MV-4-11 (cell line): ENCODE data around the gene RAB33B.
"Not testable (repeated sequence)": the region's sequence is repeated elsewhere in the genome, so short reads cannot be mapped to it uniquely, and the experiment has no call there.

Experiments
- DNase-seq: peaks from one replicate; lab custom pipeline; 2025; lab: John Stamatoyannopoulos, UW

The RAB33B gene

GRCh38 chr4:139464512-139464911 is 10.6 kb downstream of the RAB33B start:
- DNase-seq = not testable (repeated sequence)

GRCh38 chr4:139465922-139466321 is 12.0 kb downstream of the RAB33B start:
- DNase-seq = no peak

GRCh38 chr4:139468756-139469155 is 14.8 kb downstream of the RAB33B start:
- not testable (repeated sequence) for DNase-seq

- no peak for DNase-seq
Observed at GRCh38 chr4:139469216-139469615, 15.3 kb downstream of the RAB33B start.

GRCh38 chr4:139469869-139470268 is 15.9 kb downstream of the RAB33B start:
- no peak for DNase-seq

- no peak for DNase-seq
Observed at GRCh38 chr4:139470295-139470694, 16.4 kb downstream of the RAB33B start.

GRCh38 chr4:139470997-139471665 is 17.2 kb downstream of the RAB33B start:
- DNase-seq = peak; percentile 37

- no peak for DNase-seq
Observed at GRCh38 chr4:139472852-139473251, 18.9 kb downstream of the RAB33B start.

- DNase-seq = no peak
Observed at GRCh38 chr4:139476363-139476762, 22.4 kb downstream of the RAB33B start.

- DNase-seq = no peak
Observed at GRCh38 chr4:139481465-139481864, 27.5 kb downstream of the RAB33B start.

GRCh38 chr4:139483000-139483399 is 29.1 kb downstream of the RAB33B start:
- no peak for DNase-seq

- peak; percentile 94 for DNase-seq
Observed at GRCh38 chr4:139484783-139485311, 30.9 kb downstream of the RAB33B start.

- no peak for DNase-seq
Observed at GRCh38 chr4:139488442-139488841, 34.5 kb downstream of the RAB33B start.

GRCh38 chr4:139489638-139490037 is 35.7 kb downstream of the RAB33B start:
- DNase-seq = no peak

- no peak for DNase-seq
Observed at GRCh38 chr4:139492429-139492828, 38.5 kb downstream of the RAB33B start.

- no peak for DNase-seq
Observed at GRCh38 chr4:139493176-139493575, 39.3 kb downstream of the RAB33B start.

GRCh38 chr4:139499186-139499585 is 45.3 kb downstream of the RAB33B start:
- DNase-seq = no peak

- no peak for DNase-seq
Observed at GRCh38 chr4:139501117-139501516, 47.2 kb downstream of the RAB33B start.

- DNase-seq = no peak
Observed at GRCh38 chr4:139501527-139501926, 47.6 kb downstream of the RAB33B start.

- no peak for DNase-seq
Observed at GRCh38 chr4:139501927-139502899, 48.3 kb downstream of the RAB33B start.

GRCh38 chr4:139503622-139504166 is 49.8 kb downstream of the RAB33B start:
- no peak for DNase-seq

GRCh38 chr4:139506774-139507173 is 52.9 kb downstream of the RAB33B start:
- DNase-seq = no peak
